GM21825 (cell line): Measurements from ENCODE around the gene MAP10.

Experiments
- ATAC-seq: cut with Tn5 transposase; IDR thresholded peaks from one replicate; pipeline ENCODE4 v1.9.1; 2021; ENCODE audit warnings: mild to moderate bottlenecking, moderate library complexity; ENCODE audit not compliant: unreplicated experiment

MAP10 gene

GRCh38 chr1:232795497-232796053, 9.6 kb upstream of the MAP10 start:
- no peak for ATAC-seq

- ATAC-seq: no peak
These were observed 7.2 kb upstream of the MAP10 start for GRCh38 chr1:232797856-232798510.

GRCh38 chr1:232798920-232799319, 6.3 kb upstream of the MAP10 start:
- no peak for ATAC-seq

GRCh38 chr1:232806186-232806510, 932 bp downstream of the MAP10 start:
- ATAC-seq: no peak

GRCh38 chr1:232810856-232811255, 5.6 kb downstream of the MAP10 start:
- ATAC-seq: no peak

GRCh38 chr1:232812560-232812959, 7.3 kb downstream of the MAP10 start:
- no peak for ATAC-seq

- ATAC-seq: no peak
These were observed 7.9 kb downstream of the MAP10 start for GRCh38 chr1:232813097-232813496.

- no peak for ATAC-seq
These were observed 8.5 kb downstream of the MAP10 start for GRCh38 chr1:232813760-232814159.

- no peak for ATAC-seq
These were observed 11.1 kb downstream of the MAP10 start for GRCh38 chr1:232816324-232816723.

GRCh38 chr1:232818040-232818439, 12.8 kb downstream of the MAP10 start:
- ATAC-seq: no peak

GRCh38 chr1:232820431-232820830, 15.2 kb downstream of the MAP10 start:
- ATAC-seq: no peak

GRCh38 chr1:232822530-232822929, 17.3 kb downstream of the MAP10 start:
- no peak for ATAC-seq

GRCh38 chr1:232826318-232826717, 21.1 kb downstream of the MAP10 start:
- ATAC-seq: no peak

GRCh38 chr1:232830661-232831060, 25.4 kb downstream of the MAP10 start:
- ATAC-seq: no peak

- no peak for ATAC-seq
These were observed 26.7 kb downstream of the MAP10 start for GRCh38 chr1:232831895-232832294.

GRCh38 chr1:232834066-232834465, 28.9 kb downstream of the MAP10 start:
- ATAC-seq: no peak

GRCh38 chr1:232835166-232835565, 29.9 kb downstream of the MAP10 start:
- no peak for ATAC-seq

- no peak for ATAC-seq
These were observed 31.9 kb downstream of the MAP10 start for GRCh38 chr1:232837087-232837486.

GRCh38 chr1:232841823-232842565, 36.8 kb downstream of the MAP10 start:
- no peak for ATAC-seq

GRCh38 chr1:232844791-232845190, 39.6 kb downstream of the MAP10 start:
- ATAC-seq: no peak

GRCh38 chr1:232845406-232845955, 40.3 kb downstream of the MAP10 start:
- ATAC-seq: no peak

GRCh38 chr1:232851532-232851931, 46.3 kb downstream of the MAP10 start:
- ATAC-seq: no peak
